ENCODE data around the gene SLC2A1.

GRCh38 chr1:42886800-42887199, 71.9 kb downstream of the SLC2A1 start:
- TF ChIP-seq CTCF (IDR thresholded peaks at IDR 0.05) (no peak), POLR2A (IDR thresholded peaks at IDR 0.05) (no peak)
